ENCODE results near the gene VGLL4.
"Not testable (repeated sequence)": the region's sequence is repeated elsewhere in the genome, so short reads cannot be mapped to it uniquely, and the experiment has no call there.

The VGLL4 gene

DNA sequence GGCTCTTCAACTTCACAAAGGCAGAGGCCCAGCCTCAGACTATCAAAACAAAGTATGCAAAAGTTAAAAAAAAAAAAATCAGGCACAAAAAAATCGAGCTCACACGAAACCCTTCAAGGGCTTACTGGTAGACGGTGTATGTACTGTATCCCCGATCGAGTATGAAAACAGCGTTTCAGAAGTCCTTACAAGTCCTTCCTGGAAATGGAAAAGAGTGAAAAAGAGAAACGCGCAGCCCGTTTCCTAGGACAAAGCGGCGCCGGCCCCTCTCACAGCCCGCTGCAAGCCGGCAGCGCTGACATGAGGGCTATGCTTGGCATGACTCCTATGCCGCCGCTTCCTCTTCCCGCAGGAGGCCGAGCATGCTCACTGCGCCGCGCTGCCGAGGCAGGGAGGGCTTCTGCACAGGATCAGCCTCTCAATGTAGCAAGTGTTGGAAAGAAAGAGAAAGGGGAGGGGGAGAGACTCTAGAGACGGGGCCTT is at the start of gene VGLL4:
VGLL4 (minus strand) TSS at position 311 of the 483 bp plus-strand sequence. CDS start 397 bp downstream, outside the sequence.
- DNase-seq (ENCODE audit: low spot score) = peak; percentile 94

DNA sequence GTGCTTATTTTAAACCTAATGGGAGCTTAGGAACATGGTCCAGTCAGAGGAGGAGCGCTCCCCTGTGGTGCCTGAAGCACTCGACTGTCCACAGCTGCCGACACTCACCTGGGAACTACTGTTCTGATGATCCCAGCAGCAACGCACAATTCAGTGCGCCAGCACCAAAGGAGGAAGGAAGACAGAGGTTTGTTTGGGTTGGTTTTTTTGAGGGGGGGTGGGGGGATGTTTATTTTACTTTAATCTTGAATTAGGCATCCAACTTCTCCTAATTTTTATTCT is 48.8 kb upstream of the VGLL4 start:
- no peak for DNase-seq (ENCODE audit: low spot score)

- DNase-seq (ENCODE audit: low spot score) = no peak
Observed at GRCh38 chr3:11691767-11692531, 48.2 kb upstream of the VGLL4 start.

- DNase-seq (ENCODE audit: low spot score) = no peak
Observed at GRCh38 chr3:11690863-11691766, 47.4 kb upstream of the VGLL4 start.

GRCh38 chr3:11689749-11690148 is 46.0 kb upstream of the VGLL4 start:
- no peak for DNase-seq (ENCODE audit: low spot score)

DNA sequence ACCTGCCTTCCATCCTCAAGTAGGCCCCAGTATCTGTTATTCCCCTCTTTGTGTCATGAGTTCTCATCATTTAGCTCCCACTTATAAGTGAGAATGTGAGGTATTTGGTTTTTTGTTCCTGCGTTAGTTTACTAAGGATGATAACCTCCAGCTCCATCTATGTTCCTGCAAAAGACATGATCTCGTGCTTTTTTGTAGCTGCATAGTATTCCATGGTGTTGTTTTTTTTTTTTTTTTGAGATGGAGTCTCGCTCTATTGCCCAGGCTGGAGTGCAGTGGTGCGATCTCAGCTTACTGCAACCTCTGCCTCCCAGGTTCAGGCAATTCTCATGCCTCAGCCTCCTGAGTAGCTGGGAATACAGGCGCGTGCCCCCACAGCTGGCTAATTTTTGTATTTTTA is 41.3 kb upstream of the VGLL4 start:
- DNase-seq (ENCODE audit: low spot score) = not testable (repeated sequence)

- no peak for DNase-seq (ENCODE audit: low spot score)
Observed at GRCh38 chr3:11680509-11680908, 36.8 kb upstream of the VGLL4 start.

DNA sequence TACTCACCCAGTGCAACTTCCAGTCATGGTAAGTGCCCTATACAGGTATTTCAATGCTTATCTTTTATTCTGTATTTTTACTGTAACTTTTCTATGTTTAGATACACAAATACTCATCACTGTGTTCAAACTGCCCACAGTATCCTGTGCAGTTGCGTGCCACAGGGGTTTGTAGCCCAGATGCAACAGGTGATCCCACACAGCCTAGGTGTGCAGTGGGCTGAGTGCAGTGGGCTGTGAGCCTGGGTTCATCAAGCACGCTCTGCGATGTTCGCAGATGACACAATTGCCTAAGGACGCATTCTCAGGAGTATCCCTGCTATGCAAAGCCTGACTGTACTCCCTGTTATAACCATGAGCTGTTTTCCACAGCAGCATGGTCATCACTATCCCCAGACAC is 36.2 kb upstream of the VGLL4 start:
- no peak for DNase-seq (ENCODE audit: low spot score)

DNA sequence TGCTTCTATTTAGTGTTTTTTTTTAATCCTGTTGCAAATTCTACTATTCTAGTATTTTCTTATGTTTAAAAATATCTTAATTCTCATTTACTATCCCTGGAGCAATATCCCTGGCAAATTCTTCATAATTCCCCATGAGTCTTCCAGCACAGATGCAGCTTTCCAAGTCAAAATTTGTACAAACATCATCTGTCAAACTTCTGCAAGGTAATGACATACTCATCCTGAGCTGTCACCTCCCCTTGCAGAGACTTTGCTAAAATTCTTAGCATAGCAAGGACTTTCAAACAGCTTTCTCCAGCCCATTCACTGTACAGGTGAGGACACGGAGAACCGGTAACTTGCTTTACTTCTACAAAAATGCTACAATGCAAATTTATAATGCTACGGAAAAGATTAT is 28.6 kb upstream of the VGLL4 start:
- no peak for DNase-seq (ENCODE audit: low spot score)

GRCh38 chr3:11671648-11672100 is 28.0 kb upstream of the VGLL4 start:
- no peak for DNase-seq (ENCODE audit: low spot score)

- DNase-seq (ENCODE audit: low spot score) = no peak
Observed at GRCh38 chr3:11668243-11669235, 24.8 kb upstream of the VGLL4 start.

- DNase-seq (ENCODE audit: low spot score) = no peak
Observed at GRCh38 chr3:11665331-11665730, 21.6 kb upstream of the VGLL4 start.

DNA sequence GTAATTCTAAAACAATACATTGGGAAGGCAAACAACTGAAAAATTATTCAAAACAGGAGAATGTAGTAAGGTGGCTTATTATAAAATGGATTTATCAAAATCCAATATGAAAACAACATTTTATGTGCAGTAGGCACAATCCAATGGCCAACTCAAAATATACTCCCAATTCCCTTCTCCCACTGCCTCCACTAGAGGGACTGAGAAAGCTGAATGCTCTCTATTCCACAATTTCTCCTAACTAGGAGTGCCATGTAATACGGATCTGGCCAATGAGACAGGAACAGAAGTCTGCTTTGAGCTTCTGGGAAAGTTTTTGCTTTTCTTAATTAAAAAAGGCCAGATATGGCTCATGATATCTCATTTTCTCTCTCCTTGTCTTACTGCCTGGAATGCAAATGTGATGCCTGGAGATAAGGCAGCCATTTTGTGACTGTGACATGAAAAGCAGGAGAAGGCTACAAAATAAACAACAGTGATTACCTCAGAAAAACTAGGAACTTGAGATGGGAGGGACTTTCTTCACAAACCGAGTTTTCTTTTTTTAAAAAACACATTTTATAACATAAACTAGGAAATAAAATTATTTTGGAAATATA is 18.8 kb upstream of the VGLL4 start:
- DNase-seq (ENCODE audit: low spot score) = no peak

GRCh38 chr3:11661827-11662226 is 18.1 kb upstream of the VGLL4 start:
- no peak for DNase-seq (ENCODE audit: low spot score)

DNA sequence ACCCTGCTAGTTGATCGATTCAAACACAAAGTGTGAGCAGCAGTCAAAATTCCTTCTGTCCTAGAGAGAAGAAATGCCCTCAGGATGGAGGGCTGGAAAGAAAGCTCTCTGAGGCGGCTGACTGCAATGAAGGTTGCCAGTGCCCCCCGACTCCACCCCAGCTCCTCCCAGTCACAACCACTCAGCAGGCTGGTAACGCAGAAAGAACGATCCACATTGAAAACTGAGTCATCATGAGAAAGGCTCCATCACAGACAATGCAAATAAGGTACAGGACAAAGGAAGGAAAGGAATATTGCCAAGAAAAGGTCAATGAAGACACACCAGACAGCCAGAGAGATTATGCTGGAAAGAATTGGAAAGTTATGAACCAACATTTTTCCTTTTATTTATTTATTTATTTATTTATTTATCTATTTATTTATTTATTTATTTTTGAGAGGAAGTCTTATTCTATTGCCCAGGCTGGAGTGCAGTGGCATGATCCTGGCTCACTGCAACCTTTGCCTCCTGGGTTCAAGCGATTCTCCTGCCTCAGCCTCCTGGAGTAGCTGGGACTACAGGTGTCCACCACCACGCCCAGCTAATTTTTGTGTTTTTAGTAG is 17.4 kb upstream of the VGLL4 start:
- DNase-seq (ENCODE audit: low spot score) = no peak

- no peak for DNase-seq (ENCODE audit: low spot score)
Observed at GRCh38 chr3:11660242-11660641, 16.5 kb upstream of the VGLL4 start.

- no peak for DNase-seq (ENCODE audit: low spot score)
Observed at GRCh38 chr3:11658180-11658579, 14.5 kb upstream of the VGLL4 start.

DNA sequence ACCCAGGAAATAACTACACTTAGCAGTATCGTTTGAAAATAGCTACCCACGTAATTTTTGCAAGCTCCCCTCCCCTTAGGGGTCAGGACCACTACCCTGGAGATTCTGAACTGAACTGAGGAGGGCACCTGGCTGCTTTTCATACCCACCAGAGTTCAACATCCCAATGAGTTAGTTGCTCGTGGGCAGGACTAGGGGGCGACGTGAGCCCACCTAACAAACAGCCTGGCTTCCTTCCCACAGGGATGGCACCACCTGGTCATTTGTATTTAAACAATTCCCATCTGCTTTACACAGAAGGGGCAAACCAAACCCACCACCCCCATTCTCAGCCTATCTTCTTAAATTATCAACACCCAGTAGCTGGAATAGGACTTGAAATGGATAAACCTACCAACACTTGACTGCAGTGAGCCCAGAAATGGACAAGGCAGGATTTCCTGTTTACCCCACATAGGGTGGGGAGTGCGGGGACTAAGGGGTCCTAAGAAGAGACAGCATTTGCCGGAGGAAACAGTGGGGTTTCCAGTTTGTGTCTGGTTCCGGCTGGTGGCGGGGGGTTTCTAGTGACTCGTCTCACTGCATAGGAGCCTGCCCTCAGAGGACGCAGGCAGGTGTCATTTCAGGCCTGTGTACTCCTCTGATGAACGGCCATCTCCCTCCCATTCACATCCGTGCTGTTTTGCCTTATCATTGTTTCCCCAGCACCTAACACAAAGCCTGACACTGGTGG is 11.6 kb upstream of the VGLL4 start:
- no peak for DNase-seq (ENCODE audit: low spot score)

- no peak for DNase-seq (ENCODE audit: low spot score)
Observed at GRCh38 chr3:11654166-11654565, 10.5 kb upstream of the VGLL4 start.

- DNase-seq (ENCODE audit: low spot score) = no peak
Observed at GRCh38 chr3:11653298-11654055, 9.8 kb upstream of the VGLL4 start.

All from left forelimb (tissue), 1 donor.